Stimulated activated naive CD4-positive, alpha-beta T cell treated with Interleukin-2 at 50 U/mL for 16 hours (primary cell): ENCODE measurements around the gene MXRA7.
"Not testable (repeated sequence)": the region's sequence is repeated elsewhere in the genome, so short reads cannot be mapped to it uniquely, and the experiment has no call there.

ENCODE experiments used
- DNase-seq: peaks from one replicate; lab custom pipeline; 2025; lab: John Stamatoyannopoulos, UW

Gene MXRA7

DNA sequence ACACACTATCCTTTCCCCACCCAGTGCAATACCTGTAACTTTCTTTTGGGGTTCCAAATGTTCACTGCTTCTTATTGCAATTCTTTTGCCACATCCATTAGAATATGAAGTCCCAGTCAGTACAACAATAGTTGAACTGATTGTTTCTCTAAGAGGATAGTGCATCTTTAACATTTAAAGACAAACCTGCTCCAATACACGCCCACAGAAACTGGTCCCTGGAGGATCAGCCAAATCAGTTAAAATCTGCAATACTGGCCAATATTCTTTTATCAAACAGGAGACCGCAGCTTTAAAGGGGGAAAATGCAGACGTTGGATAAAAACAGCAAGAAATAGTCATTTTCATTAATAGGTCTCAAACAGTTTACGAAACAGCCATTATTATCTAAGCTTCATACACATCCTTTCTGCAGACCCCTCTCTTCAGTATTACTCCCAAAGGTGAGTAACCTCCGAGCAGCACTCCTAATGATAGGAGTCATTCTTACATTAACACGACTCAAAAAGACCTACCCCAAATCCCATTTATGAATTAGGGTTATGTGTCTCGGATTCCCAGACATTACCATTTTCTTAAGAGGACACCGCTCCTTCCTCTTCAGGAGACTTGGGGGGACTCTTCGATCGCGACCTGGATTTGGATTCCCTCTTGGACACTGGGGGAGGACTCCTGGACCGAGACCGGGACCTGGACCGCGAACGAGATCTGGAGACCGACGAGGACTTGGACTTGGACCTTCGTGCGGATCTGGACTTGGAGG is 25.0 kb upstream of the MXRA7 start:
- no peak for DNase-seq

DNA sequence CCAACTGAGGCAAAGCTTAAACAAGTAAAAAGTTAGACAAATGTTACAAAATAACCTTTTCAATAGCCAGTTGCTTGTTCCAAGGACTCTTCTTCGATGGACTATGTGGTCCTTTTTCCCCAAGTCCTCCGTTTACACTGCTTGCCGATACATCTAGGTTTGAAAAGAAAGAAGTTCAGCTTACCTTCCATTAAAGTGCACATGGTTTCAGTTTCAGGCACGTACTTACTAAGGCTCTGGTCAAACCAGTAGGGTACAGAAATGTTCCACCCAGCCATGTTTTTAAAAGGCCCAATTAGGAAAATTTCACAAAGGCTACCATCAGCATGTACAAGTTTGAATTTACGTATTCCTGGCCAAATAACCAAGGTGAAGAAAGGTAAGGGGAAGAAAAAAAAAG is 24.2 kb upstream of the MXRA7 start:
- DNase-seq = no peak

DNA sequence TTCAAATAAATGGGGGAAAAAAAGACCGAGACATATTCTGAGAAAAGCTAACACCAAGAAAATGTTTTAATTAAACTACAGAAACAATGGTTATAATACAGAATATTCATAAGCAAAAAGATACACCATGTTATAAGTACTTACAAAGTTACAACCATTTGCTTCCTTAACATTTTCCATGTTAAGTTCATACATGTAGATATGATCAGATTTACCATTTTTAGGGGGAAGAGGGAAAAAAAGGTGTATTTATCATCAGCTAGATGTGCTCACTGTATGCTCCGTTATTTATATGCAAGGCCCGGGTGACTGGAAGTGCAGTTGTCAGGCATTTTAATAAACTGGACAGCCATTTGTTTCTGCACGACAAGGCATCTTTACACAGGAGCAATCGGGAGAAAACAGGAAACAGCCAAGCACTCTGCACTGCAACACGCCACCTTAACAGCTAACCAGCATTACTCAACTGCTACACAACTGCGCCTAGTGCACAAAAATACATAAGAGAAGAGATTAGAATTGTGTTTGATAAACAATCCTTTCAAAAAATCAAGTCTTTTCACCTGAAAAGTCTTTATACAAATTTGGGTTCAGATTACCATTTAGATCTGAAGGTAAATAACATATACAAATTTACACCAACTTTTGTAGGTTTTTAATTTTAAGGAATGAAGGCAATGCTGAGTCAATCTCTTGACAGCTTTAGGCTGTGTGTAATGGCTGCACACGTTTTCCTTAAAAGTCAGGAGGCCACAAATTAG is 23.5 kb upstream of the MXRA7 start:
- no peak for DNase-seq

DNA sequence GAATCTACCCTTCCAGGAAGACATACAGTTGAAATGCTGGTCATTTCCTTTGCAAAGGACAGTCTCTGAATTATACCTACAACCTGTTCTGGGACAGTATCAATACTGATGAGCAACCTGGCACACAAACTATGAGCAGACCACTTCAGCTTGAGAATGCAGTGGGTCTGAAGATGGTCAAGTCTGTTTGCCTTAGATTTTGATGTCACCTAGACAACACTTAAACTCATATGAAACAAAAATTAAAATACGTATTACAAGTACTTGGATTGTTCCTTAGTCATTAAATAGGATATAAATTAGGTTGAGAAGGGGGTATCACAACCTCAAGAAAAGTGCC is 22.8 kb upstream of the MXRA7 start:
- DNase-seq = no peak

DNA sequence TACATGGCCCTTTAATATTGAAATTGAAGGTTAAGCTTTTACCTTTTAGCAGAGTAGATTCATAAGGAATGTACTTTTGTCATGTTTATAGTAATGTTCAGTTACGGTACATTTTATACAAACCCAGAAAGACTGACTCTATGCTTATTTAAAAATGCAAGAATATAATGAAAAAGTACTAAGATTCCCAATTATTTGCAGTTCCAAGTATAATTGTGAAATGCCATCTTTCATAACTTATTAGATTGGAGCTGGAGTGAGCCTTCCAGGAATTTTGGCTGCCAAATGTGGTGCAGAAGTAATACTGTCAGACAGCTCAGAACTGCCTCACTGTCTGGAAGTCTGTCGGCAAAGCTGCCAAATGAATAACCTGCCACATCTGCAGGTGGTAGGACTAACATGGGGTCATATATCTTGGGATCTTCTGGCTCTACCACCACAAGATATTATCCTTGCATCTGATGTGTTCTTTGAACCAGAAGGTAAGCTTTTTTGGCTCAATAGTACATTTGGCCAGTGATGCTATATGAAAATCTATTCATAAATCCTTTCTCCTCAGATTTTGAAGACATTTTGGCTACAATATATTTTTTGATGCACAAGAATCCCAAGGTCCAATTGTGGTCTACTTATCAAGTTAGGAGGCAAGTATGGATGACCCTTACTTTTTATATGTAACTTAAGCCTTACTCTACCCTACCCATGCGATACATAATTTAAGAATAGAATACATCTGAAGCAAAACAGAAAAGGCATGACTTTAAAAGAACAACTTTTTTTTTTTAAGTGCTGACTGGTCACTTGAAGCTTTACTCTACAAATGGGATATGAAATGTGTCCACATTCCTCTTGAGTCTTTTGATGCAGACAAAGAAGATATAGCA is 22.2 kb upstream of the MXRA7 start:
- DNase-seq = no peak

DNA sequence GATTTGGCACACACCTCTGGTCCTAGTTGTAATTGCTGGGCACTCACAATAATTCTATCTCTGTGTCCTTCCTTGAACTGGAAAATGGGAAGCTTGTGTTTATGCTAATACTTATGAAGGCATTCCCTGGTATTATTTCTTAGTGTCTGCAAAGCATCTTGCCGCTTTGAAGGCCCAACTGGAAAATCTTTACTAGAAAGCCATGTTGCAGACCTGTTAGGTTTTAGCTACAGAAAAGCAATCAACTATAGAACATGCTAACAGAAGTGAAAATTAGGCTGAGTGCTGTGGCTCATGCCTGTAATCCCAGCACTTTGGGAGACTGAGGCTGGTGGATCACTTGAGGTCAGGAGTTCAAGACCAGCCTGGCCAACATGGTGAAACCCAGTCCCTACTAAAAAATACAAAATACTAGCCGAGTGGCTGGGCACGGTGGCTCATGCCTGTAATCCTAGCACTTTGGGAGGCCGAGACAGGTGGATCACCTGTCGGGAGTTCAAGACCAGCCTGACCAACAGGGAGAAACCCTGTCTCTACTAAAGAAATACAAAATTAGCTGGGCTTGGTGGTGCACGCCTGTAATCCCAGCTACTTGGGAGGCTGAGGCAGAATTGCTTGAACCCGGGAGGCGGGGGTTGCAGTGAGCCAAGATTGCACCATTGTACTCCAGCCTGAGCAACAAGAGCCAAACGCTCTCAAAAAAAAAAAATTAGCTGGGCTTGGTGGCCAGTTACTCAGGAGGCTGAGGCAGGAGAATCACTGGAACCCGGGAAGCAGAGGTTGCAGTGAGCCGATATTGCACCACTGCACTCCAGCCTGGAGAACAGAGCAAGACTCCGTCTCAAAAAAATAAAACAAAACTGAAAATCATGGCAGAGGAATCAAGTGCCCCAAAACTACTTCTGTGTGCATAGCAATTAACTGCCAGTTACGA is 21.3 kb upstream of the MXRA7 start:
- DNase-seq = not testable (repeated sequence)

DNA sequence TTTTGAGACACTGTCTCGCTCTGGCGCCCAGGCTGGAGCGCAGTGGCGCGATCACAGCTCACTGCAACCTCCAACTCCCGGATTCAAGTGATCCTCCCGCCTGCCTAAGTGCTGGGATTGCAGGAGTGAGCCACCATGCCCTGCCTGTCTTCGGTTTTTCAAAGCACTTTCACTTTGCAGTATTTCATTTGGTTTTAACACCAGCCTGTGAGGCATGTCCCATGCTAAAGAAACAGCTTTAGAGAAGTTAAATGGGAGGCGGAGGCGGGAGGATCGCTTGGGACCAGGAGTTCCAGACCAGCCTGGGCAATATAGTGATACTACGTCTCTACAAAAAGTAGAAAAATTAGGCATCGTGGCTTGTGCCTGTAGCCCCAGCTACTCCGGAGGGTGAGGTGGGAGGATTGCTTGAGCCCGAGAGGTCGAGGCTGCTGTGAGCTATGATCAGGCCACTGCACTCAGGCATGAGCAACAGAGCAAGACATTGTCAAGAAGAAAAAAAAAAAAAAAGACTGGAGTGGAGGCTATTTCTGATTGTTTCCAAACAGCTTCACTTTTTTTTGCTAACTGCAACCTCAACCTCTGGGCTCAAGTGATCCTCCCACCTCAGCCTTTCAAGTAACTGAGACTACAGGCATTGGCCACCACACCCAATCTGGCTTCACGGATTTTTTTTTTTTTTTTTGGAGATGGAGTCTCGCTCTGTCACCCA is 17.1 kb upstream of the MXRA7 start:
- DNase-seq = peak; percentile 15

DNA sequence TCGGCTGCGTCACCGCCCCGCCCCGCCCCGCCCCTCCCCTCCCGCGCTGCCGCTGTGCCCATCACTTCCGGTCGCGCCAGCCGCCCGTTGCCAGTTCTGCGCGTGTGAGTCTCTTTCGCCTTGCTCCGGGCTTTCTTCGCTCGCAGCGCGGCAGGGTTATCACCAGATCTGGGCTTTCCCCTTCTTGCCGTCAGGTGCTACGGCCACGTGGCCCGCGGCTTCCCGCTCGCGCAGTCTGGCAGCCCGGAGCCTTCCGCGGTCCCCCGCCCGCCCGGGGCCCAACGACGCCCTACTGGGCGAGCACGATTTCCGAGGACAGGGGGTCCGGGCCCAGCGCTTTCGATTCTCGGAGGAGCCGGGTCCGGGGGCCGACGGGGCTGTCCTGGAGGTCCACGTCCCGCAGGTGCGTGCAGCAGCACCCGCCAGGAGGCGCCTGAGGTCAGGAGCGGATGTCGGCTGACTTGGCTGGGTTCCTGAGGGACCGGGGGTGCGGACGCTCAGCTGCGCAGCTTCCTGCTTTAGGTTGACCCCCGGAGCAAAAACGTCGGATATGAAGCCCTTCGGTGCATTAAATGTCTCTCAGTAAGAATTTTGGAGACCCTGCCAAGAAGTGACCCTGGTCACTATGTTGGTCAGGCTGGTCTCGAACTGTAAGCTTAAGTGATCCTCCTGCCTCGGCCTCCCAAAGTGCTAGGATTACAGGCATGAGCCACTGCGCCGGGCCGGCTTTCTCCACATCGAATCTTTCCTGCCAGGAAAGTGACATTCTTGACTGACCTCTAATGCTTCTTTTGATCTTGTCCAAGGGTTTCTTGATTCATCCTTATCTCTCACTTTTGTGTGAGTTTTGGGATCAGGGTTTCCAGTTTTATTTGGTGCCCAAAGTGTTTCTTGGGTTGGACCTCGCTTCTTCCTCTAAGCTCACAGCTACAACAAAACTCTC is 16.3 kb upstream of the MXRA7 start, which contains the start of gene METTL23:
METTL23 (plus strand) TSS at position 64 of the 943 bp plus-strand sequence. CDS start 2,872 bp downstream, outside the sequence.
- peak; percentile 80 for DNase-seq

DNA sequence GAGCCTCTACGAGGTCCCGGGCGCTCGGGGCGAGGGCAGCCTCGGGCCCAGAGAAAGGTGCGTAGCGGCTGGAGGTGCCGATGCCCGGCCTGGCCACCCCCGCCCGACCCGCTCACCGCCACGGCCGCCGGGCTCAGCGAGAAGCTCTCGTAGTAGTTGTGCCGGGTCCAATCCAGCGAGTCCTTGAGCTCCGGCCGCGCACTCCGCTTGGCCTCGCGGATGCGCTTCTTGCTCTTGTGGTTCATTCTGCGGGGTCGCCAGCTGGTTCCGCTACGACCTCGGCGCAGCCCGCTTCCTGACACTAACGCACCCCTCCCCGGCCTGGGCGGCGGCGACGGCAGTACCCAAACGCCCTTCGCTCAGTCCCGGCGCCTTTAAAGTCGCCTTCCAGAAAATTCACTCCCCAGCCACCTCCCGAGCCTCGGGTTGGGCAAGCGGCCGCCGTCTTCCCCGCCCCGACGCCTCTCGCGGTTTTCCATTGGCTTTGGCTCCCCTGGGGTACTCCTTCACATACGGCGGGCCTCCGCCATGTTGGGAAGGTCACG is 15.5 kb upstream of the MXRA7 start, which contains the start of gene JMJD6:
JMJD6 (minus strand) TSS at position 376 of the 545 bp plus-strand sequence; CDS start at position 245, 131 bp downstream.
- DNase-seq = peak; percentile 96

DNA sequence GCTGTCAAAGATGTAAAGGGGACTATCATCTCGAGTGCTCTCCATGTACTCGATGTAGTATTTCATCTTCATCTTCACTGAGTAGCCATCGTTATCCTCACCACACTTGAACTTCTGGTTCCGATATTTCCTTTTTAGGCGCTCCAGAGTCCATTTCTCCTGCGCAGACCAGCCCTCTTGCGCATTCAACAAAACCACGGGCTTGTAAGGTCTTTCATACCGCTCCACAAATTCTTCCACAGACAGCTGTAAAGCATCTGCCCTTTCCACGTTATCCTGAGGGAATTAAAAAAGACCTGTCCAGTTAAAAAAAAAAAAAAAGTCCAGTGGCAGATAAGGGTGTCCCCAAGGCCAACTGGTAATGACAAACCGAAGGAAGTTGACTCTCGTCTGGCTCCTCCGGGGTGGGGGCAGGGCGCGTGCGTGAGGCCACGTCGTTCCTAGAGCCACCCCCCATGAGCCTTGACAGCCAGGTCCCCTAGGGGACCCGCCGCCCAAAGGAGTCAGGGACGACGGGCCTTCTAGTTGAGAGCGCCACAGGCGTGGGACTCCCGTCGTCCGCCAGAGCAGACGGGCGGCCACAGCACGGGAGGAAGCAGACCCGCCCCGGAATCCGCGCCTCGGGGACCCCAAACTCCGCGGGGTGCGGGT is 14.9 kb upstream of the MXRA7 start:
- peak; percentile 73 for DNase-seq

DNA sequence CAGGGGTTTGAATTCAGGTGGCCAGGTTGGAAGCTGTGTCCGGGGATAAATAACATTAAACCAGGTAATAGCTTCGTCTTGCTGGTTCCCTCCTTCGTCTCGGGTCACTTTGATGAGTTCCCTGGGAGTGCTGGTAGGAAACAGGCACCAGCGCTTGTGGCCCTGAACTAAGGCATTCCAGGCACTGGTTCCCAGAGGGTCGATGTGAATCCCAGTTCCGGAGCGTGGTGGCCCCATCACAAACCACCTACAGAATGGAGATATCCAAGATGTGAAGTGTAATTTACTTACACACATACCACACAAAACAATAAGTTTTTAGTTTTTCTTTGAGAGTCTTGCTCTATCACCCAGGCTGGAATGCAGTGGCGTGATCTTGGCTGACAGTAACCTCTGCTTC is 13.0 kb upstream of the MXRA7 start:
- no peak for DNase-seq

DNA sequence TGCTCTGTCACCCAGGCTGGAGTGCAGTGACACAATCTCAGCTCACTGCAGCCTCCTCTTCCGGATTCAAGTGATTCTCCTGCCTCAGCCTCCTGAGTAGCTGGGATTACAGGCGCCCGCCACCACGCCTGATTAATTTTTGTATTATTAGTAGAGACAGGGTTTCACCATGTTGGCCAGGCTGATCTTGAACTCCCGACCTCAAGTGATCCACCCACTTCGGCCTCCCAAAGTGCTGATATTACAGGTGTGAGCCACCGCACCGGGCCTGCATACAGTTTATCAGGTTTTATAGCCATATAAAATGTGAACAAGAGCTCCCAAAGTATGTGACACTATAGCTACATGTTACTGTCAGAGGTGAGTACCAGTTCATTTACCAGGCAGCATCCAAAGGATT is 12.2 kb upstream of the MXRA7 start:
- not testable (repeated sequence) for DNase-seq

DNA sequence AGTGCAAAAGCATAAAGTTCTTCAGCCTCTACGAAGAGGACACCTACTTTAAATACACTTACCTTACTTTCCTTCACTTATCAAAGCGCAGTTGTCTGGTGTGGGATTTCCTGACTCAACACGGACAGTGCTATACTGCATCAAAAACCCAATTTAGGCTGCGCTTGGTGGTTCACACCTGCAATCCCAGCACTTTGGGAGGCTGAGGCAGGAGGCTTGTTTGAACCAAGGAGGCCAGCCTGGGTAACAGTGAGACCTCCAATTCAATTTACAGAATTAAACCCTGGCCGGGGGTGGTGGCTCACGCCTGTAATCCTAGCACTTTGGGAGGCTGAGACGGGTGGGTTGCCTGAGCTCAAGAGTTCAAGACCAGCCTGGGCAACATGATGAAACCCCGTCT is 11.5 kb upstream of the MXRA7 start:
- DNase-seq = no peak

DNA sequence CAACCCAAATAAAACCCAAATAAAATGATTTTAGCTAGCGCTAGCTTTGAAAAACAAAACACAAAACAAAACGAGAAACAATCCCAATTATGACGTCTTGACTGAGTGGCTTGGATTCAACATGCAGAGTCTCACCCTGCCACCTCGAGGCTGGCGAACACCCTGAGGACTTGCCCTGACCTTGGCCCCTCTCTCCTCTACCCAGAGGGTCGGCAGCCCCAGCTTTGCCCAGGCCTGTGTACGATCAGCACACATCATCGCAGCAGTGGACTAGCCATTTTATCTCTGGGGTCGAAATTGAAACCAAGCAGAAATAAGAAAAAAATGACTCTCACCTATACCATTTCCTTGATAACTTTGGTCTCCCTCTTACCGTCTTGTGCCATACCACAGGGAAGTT is 10.7 kb upstream of the MXRA7 start:
- DNase-seq = no peak

DNA sequence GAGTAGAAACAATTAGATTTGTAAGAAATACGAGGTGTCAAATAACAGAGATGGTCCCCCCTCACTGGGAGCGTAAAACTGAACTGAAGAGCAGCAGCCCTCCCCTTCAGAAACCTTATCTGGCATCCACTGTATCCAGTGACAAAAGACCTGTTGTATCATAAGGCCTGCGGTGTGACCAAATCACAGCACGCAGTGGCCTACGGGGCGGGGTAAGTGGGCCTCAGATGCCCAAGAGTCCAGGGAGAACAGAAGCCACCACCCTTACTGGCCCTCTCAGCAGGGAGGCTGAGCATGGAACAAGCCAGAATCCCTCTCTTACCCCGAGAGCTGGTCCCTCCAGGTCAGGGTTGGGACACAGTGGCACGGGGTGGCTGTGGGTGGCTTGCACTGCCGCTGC is 10.2 kb upstream of the MXRA7 start:
- DNase-seq = no peak

DNA sequence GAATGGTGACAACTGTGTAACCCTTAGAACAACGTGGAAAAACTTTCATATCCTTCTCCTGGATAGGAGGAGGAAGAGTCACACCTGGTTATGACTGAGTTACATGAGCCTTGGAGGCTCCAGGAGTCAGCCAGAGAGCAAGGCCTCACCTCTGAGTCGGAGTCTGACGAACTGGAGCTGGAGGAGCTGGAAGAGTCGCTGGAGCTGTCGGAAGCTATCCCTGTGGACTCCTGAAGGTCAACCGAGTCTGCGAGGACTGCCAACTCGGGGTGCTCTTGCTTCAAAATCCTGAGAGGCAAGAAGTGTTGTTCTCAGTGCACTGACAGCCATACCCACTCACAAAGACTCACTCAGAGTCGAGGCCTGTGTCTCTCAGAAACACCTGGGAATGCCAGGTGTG is 9.4 kb upstream of the MXRA7 start:
- no peak for DNase-seq

DNA sequence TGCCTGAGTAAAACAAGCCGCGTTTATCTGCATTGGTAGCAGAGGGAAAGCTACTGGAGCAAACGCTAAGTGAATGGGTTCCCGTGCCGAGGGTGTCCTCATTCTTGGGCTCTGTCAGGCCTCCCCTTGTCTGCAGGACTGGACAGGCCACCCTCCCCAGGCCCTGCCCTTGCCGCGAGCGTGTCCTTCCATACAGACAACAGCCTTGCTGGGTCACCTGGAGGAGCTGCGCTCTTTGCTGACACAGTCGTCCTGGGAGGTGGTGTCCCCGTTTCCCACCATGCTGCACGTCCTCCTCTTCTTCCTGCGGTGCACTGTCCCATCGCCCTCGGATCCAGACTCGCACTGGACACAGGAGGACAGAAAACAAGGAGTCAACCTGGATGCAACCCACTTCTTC is 7.8 kb upstream of the MXRA7 start:
- no peak for DNase-seq

DNA sequence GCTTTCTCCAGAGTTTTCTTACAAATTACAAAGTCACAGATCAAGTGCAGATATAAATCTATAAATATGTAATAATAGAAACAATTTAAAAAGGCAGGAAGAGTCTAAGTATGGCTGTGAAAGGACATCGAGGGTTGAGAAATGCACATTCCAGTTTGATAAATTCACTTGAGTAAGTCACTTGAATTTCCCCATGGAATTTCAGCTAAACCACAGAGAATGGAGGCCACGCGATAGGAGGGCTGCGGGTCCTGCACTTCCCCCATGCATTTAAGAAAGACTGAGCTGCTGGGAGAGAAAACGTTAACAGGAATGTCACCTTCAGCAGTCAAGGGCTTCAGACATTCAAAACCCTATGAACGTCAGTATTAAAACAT is 6.1 kb upstream of the MXRA7 start:
- no peak for DNase-seq
